Measurements from ENCODE around the gene PCDHGB7.
"Not testable (repeated sequence)": the region's sequence is repeated elsewhere in the genome, so short reads cannot be mapped to it uniquely, and the experiment has no call there.

Gene PCDHGB7

GRCh38 chr5:141430332-141431113 lies 13.0 kb downstream of the PCDHGB7 start, which contains the start of gene PCDHGA12:
PCDHGA12 (plus strand) TSS chr5:141430507; CDS start chr5:141430760, 253 bp downstream.
- DNase-seq = no peak

GRCh38 chr5:141431286-141431685 lies 13.8 kb downstream of the PCDHGB7 start:
- DNase-seq = no peak

GRCh38 chr5:141432308-141432707 lies 14.8 kb downstream of the PCDHGB7 start:
- not testable (repeated sequence) for DNase-seq

DNA sequence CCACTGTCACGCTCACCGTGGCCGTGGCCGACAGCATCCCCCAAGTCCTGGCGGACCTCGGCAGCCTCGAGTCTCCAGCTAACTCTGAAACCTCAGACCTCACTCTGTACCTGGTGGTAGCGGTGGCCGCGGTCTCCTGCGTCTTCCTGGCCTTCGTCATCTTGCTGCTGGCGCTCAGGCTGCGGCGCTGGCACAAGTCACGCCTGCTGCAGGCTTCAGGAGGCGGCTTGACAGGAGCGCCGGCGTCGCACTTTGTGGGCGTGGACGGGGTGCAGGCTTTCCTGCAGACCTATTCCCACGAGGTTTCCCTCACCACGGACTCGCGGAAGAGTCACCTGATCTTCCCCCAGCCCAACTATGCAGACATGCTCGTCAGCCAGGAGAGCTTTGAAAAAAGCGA lies 15.2 kb downstream of the PCDHGB7 start:
- not testable (repeated sequence) for DNase-seq

DNA sequence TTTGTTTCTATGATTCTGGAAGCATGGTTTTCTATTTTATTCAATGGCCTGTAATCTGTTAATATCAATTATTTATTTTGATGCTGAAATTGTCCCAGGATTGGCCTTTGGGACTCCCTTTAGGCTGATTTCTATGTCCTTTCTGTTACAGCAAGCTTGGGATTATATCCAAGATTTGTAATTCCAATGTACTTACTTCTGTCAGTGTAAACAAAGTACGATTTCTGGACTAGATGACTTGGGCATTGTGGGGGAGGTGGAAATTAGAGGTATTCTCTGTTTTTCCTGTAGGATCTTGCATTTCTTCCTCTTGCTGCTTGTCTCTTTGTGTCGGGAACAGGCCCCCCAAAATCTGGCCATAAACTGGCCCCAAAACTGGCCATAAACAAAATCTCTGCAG lies 16.5 kb downstream of the PCDHGB7 start:
- DNase-seq = no peak

DNA sequence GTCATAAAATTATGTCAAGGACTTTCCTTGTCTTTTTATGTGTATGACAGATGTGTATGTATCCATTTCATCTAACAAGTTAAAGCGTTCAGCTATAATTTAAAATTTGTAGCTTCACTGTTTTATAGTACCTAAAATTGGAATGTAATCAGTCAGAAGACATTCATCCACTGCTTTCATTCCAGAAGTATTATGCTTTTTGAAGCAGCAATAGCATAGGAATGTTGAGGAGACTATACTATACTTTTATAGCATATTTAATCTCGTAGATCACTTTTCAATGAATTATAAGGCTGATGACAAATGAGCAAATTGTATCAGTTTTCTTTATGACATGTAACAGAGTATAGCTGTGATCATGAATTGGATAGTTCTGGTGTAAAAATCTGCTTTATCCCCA lies 19.7 kb downstream of the PCDHGB7 start:
- no peak for DNase-seq

GRCh38 chr5:141439411-141440141 lies 22.1 kb downstream of the PCDHGB7 start:
- no peak for DNase-seq

- no peak for DNase-seq
Measured at GRCh38 chr5:141440341-141440740, 22.9 kb downstream of the PCDHGB7 start.

GRCh38 chr5:141441571-141442170 lies 24.2 kb downstream of the PCDHGB7 start:
- no peak for DNase-seq

DNA sequence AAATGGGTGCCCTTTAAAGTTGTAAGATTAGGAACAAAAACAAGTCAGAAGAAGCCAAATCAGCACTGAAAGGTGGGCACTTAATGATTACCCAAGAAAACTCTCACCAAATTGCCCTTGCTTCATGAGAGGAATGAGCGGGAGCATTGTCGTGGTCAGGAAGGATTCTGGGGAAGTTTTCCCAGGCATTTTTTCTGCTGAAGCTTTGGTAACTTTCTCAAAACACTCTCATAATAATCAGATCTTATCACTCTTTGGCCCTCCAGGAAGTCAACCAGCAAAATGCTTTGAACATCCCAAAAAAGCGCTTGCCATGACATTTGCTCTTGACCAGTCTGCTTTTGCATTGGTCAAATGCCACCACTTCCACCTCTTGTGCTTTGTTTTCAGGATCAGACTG lies 47.9 kb downstream of the PCDHGB7 start:
- DNase-seq = no peak

Data from NCI-H1105 treated with DMSO at 0.1 percent for 48 hours (cell line).